HepG2 (cell line): Measurements from ENCODE around the gene IZUMO4.

Experiments used
- MAX ChIP-seq: IDR thresholded peaks from 2 replicates; pipeline ENCODE4 v1.6.1; 2012; ENCODE audit warnings: inconsistent platforms
- RELA ChIP-seq: sonication (generic); formaldehyde crosslinking; IDR thresholded peaks from 2 replicates; pipeline ENCODE4 v1.4.0; 2020; ENCODE audit warnings: missing genetic modification reagents
- TFDP1 ChIP-seq: IDR thresholded peaks from 2 replicates; pipeline ENCODE4 v1.6.1; 2016; ENCODE audit warnings: missing compliant biosample characterization, missing genetic modification reagents, borderline replicate concordance
- TMF1 ChIP-seq: sonication (generic); formaldehyde crosslinking; IDR thresholded peaks from 2 replicates; pipeline ENCODE4 v1.8.1; 2022; ENCODE audit warnings: low read depth, missing genetic modification reagents
- ZFP36 ChIP-seq: fragments of 150-350 bp; IDR thresholded peaks from 2 replicates; pipeline ENCODE4 v1.6.1; 2018; ENCODE audit warnings: borderline replicate concordance, low read length, low read depth; ENCODE audit not compliant: partially characterized antibody
- ZNF530 ChIP-seq: sonication (generic); formaldehyde crosslinking; IDR thresholded peaks from 2 replicates; pipeline ENCODE4 v1.5.0; 2020; ENCODE audit warnings: low read depth, mild to moderate bottlenecking, missing genetic modification reagents
- ZSCAN29 ChIP-seq: sonication (generic); formaldehyde crosslinking; conservative IDR thresholded peaks from 2 replicates; pipeline ENCODE4 v1.4.0; 2020; ENCODE audit warnings: mild to moderate bottlenecking, missing genetic modification reagents

GRCh38 chr19:2061495-2062388, 35.0 kb upstream of the IZUMO4 start:
- TF ChIP-seq ZSCAN29 (CRISPR knock-in tag) (0 out of 2 replicates have a peak, but pooled peaks have one; percentile 12), RELA (CRISPR knock-in tag) (no peak), TFDP1 (CRISPR knock-in tag) (peak; percentile 38; the same call in 1 of the 2 replicates), ZNF530 (CRISPR knock-in tag) (0 out of 2 replicates have a peak, but pooled peaks have one; percentile 61), TMF1 (CRISPR knock-in tag) (peak; percentile 44; the same call in 1 of the 2 replicates), MAX (peak; percentile 68), ZFP36 (no peak)
